ENCODE results near the gene ATR.

GRCh38 chr3:142580061-142580423 lies 1.5 kb upstream of the ATR start:
- TF ChIP-seq RAD21 (conservative IDR thresholded peaks at IDR 0.05) (no peak), CTCF (IDR thresholded peaks at IDR 0.05; ENCODE audit: poor library complexity, severe bottlenecking) (no peak), EZH2 (IDR thresholded peaks at IDR 0.05; ENCODE audit: borderline replicate concordance, insufficient read depth, low read length, poor library complexity, severe bottlenecking) (no peak), MXI1 (conservative IDR thresholded peaks at IDR 0.05; ENCODE audit: poor library complexity, severe bottlenecking) (no peak), REST (IDR thresholded peaks at IDR 0.05; ENCODE audit: borderline replicate concordance) (no peak), TAF1 (IDR thresholded peaks at IDR 0.05; ENCODE audit: low read depth) (no peak)

All from neural cell (in vitro differentiated cells).